ENCODE results near the gene FBLN5. TPM values are rescaled to one million over a fixed set of nuclear protein-coding genes. Genes with fewer than 3 reads are reported as not detected.

FBLN5 gene
- polyA plus RNA-seq, 1 of the 3 experiments (the other 2 are of a cell fraction), result 39.8 TPM

DNA sequence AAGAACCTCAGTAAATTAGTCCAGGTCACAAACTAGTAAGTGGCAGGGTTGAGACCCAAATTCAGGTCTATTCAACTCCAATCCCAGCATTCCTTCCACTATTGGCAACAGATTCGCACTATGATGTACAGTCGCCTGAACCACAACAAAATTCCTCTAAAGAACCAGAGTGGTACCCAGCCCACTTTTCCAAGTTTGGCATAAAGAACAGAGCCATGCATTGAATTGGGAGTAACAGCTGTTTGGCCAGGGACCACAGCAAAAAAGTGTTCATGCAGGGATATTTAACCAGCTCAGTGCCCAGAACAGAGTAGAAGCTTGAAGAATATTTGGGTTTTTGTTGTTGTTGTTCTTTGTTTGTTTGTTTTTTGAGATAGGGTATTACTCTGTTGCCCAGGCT is 89.9 kb downstream of the FBLN5 start:
- H3F3A ChIP-seq (replicated peaks; ENCODE audit: insufficient read depth), result no peaks in the 10 kb centered on the region
- 61% methylated on average over 2 of the region's 2 CpGs for WGBS (ENCODE audit: low lambda C conversion rate)
- H4K20me1 ChIP-seq (ENCODE audit: insufficient read depth), result no peaks in the 10 kb centered on the region
- no peak for DNase-seq
- H3K4me3 ChIP-seq (ENCODE audit: low read depth in 2 of 2, low read length in 1 of 2), result no peak overlapping the region
- no peaks in the 10 kb centered on the region for H3K9me3 ChIP-seq
- ChIA-PET CTCF (no interaction called here), POLR2A (no interaction called here)
- peaks cover 8% of the 10 kb centered on the region; the same call in 1 of the 2 replicates for H3K27me3 ChIP-seq (ENCODE audit: insufficient read depth)
- no peaks in the 10 kb centered on the region; a peak in 1 of 4 replicates for H3K4me1 ChIP-seq (ENCODE audit: control insufficient read depth in 1 of 2, insufficient read depth in 2 of 2, low read depth in 1 of 2, low read length in 1 of 2)
- no peak overlapping the region for H3K27ac ChIP-seq (ENCODE audit: low read depth in 2 of 2, low read length in 1 of 2)
- H2AFZ ChIP-seq (ENCODE audit: low read depth), result no peak overlapping the region
- no peak overlapping the region for H3K9ac ChIP-seq
- no peak overlapping the region for H3K4me2 ChIP-seq
- H3K79me2 ChIP-seq (ENCODE audit: insufficient read depth), result no peaks in the 10 kb centered on the region
- H3K36me3 ChIP-seq (replicated peaks in 1 of 2; ENCODE audit: control insufficient read depth in 1 of 2, insufficient read depth in 2 of 2, low read length in 1 of 2), result no peaks in the 10 kb centered on the region
- no peaks in the 10 kb centered on the region for H3K9me2 ChIP-seq
- TF ChIP-seq SIN3A (IDR thresholded peaks at IDR 0.05; ENCODE audit: borderline replicate concordance, low read depth, low read length) (no peak), EP300 (IDR thresholded peaks at IDR 0.05; ENCODE audit: borderline replicate concordance in 1 of 2, low read depth in 1 of 2, low read length in 1 of 2) (no peak), TAF1 (IDR thresholded peaks at IDR 0.05; ENCODE audit: borderline replicate concordance, low read depth, low read length) (no peak), ELF1 (IDR thresholded peaks at IDR 0.05) (no peak), TEAD4 (IDR thresholded peaks at IDR 0.05; ENCODE audit: borderline replicate concordance, insufficient read depth) (no peak), GABPA (IDR thresholded peaks at IDR 0.05; ENCODE audit: low read depth) (no peak), MXI1 (IDR thresholded peaks at IDR 0.05; ENCODE audit: low read depth, low read length) (no peak), CHD2 (IDR thresholded peaks at IDR 0.05; ENCODE audit: low read length, partially characterized antibody) (no peak), NFIC (IDR thresholded peaks at IDR 0.05; ENCODE audit: borderline replicate concordance) (no peak), YY1 (IDR thresholded peaks at IDR 0.05; ENCODE audit: low read depth) (no peak)
- TF ChIP-seq, protein P1, sequence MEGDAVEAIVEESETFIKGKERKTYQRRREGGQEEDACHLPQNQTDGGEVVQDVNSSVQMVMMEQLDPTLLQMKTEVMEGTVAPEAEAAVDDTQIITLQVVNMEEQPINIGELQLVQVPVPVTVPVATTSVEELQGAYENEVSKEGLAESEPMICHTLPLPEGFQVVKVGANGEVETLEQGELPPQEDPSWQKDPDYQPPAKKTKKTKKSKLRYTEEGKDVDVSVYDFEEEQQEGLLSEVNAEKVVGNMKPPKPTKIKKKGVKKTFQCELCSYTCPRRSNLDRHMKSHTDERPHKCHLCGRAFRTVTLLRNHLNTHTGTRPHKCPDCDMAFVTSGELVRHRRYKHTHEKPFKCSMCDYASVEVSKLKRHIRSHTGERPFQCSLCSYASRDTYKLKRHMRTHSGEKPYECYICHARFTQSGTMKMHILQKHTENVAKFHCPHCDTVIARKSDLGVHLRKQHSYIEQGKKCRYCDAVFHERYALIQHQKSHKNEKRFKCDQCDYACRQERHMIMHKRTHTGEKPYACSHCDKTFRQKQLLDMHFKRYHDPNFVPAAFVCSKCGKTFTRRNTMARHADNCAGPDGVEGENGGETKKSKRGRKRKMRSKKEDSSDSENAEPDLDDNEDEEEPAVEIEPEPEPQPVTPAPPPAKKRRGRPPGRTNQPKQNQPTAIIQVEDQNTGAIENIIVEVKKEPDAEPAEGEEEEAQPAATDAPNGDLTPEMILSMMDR (IDR thresholded peaks at IDR 0.05), result no peak

DNA sequence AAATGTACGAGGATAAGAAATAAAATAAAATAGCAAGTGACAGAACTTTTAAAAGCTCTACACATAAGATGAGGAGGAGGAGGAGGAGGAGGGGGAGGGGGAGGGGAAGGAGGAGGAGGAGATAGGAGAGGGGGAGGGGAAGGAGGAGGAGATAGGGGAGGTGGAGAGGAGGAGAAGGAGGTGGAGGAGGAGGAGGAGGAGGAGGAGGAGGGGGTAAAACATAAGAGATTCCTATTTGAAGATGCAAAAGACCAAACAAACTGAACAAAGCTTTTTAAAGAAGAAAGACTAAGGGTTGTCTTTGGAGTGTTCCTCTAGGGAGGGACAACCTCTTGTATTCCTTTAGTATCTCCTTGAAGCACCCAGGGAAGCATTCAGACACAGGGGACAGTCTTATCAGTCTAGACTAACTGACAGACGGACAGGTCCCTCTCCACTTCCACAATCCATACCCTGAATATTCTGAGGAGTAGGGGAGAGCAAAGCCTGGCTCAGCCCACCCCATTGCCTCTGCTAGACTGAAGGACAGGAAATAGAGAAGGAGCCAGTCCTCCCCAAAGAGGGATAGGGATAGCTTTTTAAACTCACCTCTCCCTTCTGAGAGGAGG is 93.1 kb downstream of the FBLN5 start:
- H3K27ac ChIP-seq (ENCODE audit: low read depth in 2 of 2, low read length in 1 of 2), result no peak overlapping the region
- no peak overlapping the region for H3K4me2 ChIP-seq
- no peaks in the 10 kb centered on the region for H3K36me3 ChIP-seq (replicated peaks in 1 of 2; ENCODE audit: control insufficient read depth in 1 of 2, insufficient read depth in 2 of 2, low read length in 1 of 2)
- no peaks in the 10 kb centered on the region for H4K20me1 ChIP-seq (ENCODE audit: insufficient read depth)
- no peaks in the 10 kb centered on the region for H3K9me3 ChIP-seq
- no peak for DNase-seq
- H3K9ac ChIP-seq, result no peak overlapping the region
- peaks cover 11% of the 10 kb centered on the region; the same call in 1 of the 2 replicates for H3K27me3 ChIP-seq (ENCODE audit: insufficient read depth)
- no peaks in the 10 kb centered on the region; a peak in 1 of 4 replicates for H3K4me1 ChIP-seq (ENCODE audit: control insufficient read depth in 1 of 2, insufficient read depth in 2 of 2, low read depth in 1 of 2, low read length in 1 of 2)
- WGBS (ENCODE audit: low lambda C conversion rate), result 12% methylated on average over 2 of the region's 2 CpGs
- CTCF ChIA-PET, result interaction anchor here (0.5 kb wide), 1 partner anchor 203 kb away, joined by 3 read pairs; no protein-coding TSS in a partner anchor
- H3K9me2 ChIP-seq, result no peaks in the 10 kb centered on the region
- POLR2A ChIA-PET, result no interaction called here
- no peak overlapping the region for H3K4me3 ChIP-seq (ENCODE audit: low read depth in 2 of 2, low read length in 1 of 2)
- no peak for TF ChIP-seq RFX5 (IDR thresholded peaks at IDR 0.05; ENCODE audit: low read length)
- TF ChIP-seq, protein P2, sequence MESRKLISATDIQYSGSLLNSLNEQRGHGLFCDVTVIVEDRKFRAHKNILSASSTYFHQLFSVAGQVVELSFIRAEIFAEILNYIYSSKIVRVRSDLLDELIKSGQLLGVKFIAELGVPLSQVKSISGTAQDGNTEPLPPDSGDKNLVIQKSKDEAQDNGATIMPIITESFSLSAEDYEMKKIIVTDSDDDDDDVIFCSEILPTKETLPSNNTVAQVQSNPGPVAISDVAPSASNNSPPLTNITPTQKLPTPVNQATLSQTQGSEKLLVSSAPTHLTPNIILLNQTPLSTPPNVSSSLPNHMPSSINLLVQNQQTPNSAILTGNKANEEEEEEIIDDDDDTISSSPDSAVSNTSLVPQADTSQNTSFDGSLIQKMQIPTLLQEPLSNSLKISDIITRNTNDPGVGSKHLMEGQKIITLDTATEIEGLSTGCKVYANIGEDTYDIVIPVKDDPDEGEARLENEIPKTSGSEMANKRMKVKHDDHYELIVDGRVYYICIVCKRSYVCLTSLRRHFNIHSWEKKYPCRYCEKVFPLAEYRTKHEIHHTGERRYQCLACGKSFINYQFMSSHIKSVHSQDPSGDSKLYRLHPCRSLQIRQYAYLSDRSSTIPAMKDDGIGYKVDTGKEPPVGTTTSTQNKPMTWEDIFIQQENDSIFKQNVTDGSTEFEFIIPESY (IDR thresholded peaks at IDR 0.05; ENCODE audit: borderline replicate concordance, low read depth), result no peak
- TF ChIP-seq, protein P3, sequence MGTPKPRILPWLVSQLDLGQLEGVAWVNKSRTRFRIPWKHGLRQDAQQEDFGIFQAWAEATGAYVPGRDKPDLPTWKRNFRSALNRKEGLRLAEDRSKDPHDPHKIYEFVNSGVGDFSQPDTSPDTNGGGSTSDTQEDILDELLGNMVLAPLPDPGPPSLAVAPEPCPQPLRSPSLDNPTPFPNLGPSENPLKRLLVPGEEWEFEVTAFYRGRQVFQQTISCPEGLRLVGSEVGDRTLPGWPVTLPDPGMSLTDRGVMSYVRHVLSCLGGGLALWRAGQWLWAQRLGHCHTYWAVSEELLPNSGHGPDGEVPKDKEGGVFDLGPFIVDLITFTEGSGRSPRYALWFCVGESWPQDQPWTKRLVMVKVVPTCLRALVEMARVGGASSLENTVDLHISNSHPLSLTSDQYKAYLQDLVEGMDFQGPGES (IDR thresholded peaks at IDR 0.05; ENCODE audit: low read depth, low read length), result no peak
- TF ChIP-seq EP300 (IDR thresholded peaks at IDR 0.05; ENCODE audit: borderline replicate concordance in 1 of 2, low read depth in 1 of 2, low read length in 1 of 2), result no peak
- no peak for TF ChIP-seq RXRA (IDR thresholded peaks at IDR 0.05; ENCODE audit: borderline replicate concordance, low read depth)
- no peak for TF ChIP-seq JUND (IDR thresholded peaks at IDR 0.05)
- no peak for TF ChIP-seq TCF12 (IDR thresholded peaks at IDR 0.05)
- no peak for TF ChIP-seq FOXJ3 (CRISPR knock-in tag; IDR thresholded peaks at IDR 0.05)
- TF ChIP-seq ELF1 (IDR thresholded peaks at IDR 0.05), result no peak
- H3K79me2 ChIP-seq (ENCODE audit: insufficient read depth), result no peaks in the 10 kb centered on the region
- no peaks in the 10 kb centered on the region for H3F3A ChIP-seq (replicated peaks; ENCODE audit: insufficient read depth)
- no peak overlapping the region for H2AFZ ChIP-seq (ENCODE audit: low read depth)
